Keratinocyte (primary cell): ENCODE results near the gene RERG. TPM values are rescaled to one million over a fixed set of nuclear protein-coding genes. Genes with fewer than 3 reads are reported as not detected.

Experiments
- DNase-seq: peaks from one replicate; pipeline ENCODE4 v3.0.0-alpha.2; 2011; ENCODE audit warnings: low read depth, missing footprints, low spot score
- FAIRE-seq: peaks from 2 replicates; lab custom pipeline; 2011; peaks lifted over from hg19 to GRCh38; lab: Jason Lieb, UNC
- H2AFZ ChIP-seq: 2 replicates; pipeline ENCODE4 v1.6.0; 2012; ENCODE audit warnings: low read length, control low read depth, inconsistent platforms; ENCODE audit not compliant: control insufficient read depth
- H3K27ac ChIP-seq: 2 replicates; pipeline ENCODE4 v1.5.1; 2011; ENCODE audit warnings: low read length; ENCODE audit not compliant: control insufficient read depth, insufficient read depth
- H3K27me3 ChIP-seq: 3 replicates; pipeline ENCODE4 v1.6.0; 2011; ENCODE audit warnings: low read length; ENCODE audit not compliant: control insufficient read depth, insufficient read depth; ENCODE audit errors: extremely low read depth
- H3K36me3 ChIP-seq, 2 experiments: 2 replicates in 1 of 2; 3 replicates in 1 of 2; pipeline ENCODE4 v1.5.1; 2011; ENCODE audit warnings: low read length in 2 of 2, mild to moderate bottlenecking in 1 of 2; ENCODE audit not compliant: control insufficient read depth in 2 of 2, insufficient read depth in 2 of 2; ENCODE audit errors: extremely low read depth in 1 of 2
- H3K4me1 ChIP-seq: 3 replicates; pipeline ENCODE4 v1.5.1; 2011; ENCODE audit warnings: low read length; ENCODE audit not compliant: control insufficient read depth, insufficient read depth; ENCODE audit errors: extremely low read depth
- H3K4me2 ChIP-seq: 3 replicates; pipeline ENCODE4 v1.6.0; 2011; ENCODE audit warnings: low read depth, low read length; ENCODE audit not compliant: control insufficient read depth, insufficient read depth; ENCODE audit errors: extremely low read depth
- H3K4me3 ChIP-seq, 3 experiments: fragments of 200-600 bp in 1 of 3; sonication (generic) in 1 of 3; 2 replicates in 2 of 3; 3 replicates in 1 of 3; pipeline ENCODE4 v1.5.1; 2011 to 2016; ENCODE audit warnings: low read length in 3 of 3, mild to moderate bottlenecking in 3 of 3, control low read depth in 2 of 3, inconsistent platforms in 1 of 3, low read depth in 1 of 3, mixed read lengths in 1 of 3, mixed run types in 1 of 3, moderate library complexity in 1 of 3; ENCODE audit not compliant: control insufficient read depth in 2 of 3, insufficient read depth in 2 of 3; ENCODE audit errors: extremely low read depth in 1 of 3
- H3K79me2 ChIP-seq: 2 replicates; pipeline ENCODE4 v1.6.0; 2012; ENCODE audit warnings: low read length; ENCODE audit not compliant: control insufficient read depth, insufficient read depth
- H3K9ac ChIP-seq: 3 replicates; pipeline ENCODE4 v1.6.0; 2011; ENCODE audit warnings: low read length; ENCODE audit not compliant: control insufficient read depth, insufficient read depth; ENCODE audit errors: extremely low read depth
- H3K9me1 ChIP-seq: 3 replicates; pipeline ENCODE4 v1.6.0; 2011; ENCODE audit warnings: low read length; ENCODE audit not compliant: control insufficient read depth, insufficient read depth; ENCODE audit errors: extremely low read depth
- H3K9me3 ChIP-seq: 2 replicates; pipeline ENCODE4 v1.5.1; 2012; ENCODE audit warnings: low read depth, low read length; ENCODE audit not compliant: control insufficient read depth
- H4K20me1 ChIP-seq: 3 replicates; pipeline ENCODE4 v1.6.0; 2011; ENCODE audit warnings: low read length; ENCODE audit not compliant: control insufficient read depth, insufficient read depth; ENCODE audit errors: extremely low read depth
- EZH2 ChIP-seq: IDR thresholded peaks from one replicate; pipeline ENCODE4 v1.6.1; 2012; ENCODE audit warnings: inconsistent platforms, mild to moderate bottlenecking, low read length, moderate library complexity
- dilution Hi-C: fragments of 300-500 bp; cut with MboI; formaldehyde crosslinking; loops from one replicate; pipeline ENCODE4 v1.7.0; 2020; ENCODE audit warnings: low sequenced_read_pairs; ENCODE audit not compliant: extremely low pct_ligation_motif_present
- polyA plus RNA-seq, 5 experiments: library from polyadenylated mRNA; depleted of rRNA in 3 of 5; stranded (reverse) in 3 of 5; stranded (forward) in 1 of 5; unstranded in 1 of 5; fragments of >200 nt; gene quantifications; 1 replicate in 1 of 5; 2 replicates in 3 of 5; 3 replicates in 1 of 5; pipeline versions ENCODE4 v1.2.1 to v1.2.3, GENCODE V29; 2011 to 2012; ENCODE audit warnings: missing spikeins in 2 of 5, low read depth in 1 of 5, low replicate concordance in 1 of 5
- TF ChIP-seq, protein P1 (sequence below), 3 experiments: IDR thresholded peaks in 1 of 3; conservative IDR thresholded peaks in 1 of 3; optimal IDR thresholded peaks in 1 of 3; 2 replicates in 2 of 3; 3 replicates in 1 of 3; pipeline versions ENCODE3 to v1.5.1; 2011; ENCODE audit warnings: low read length in 3 of 3, mild to moderate bottlenecking in 3 of 3, moderate library complexity in 2 of 3, control low read depth in 1 of 3, inconsistent platforms in 1 of 3; ENCODE audit not compliant: insufficient read depth in 2 of 3; ENCODE audit errors: extremely low read depth in 1 of 3

Gene RERG
- polyA plus RNA-seq, 1 donor (not counting 4 experiments of a cell fraction or from before 2014, with no cell fraction given) = not detected

DNA sequence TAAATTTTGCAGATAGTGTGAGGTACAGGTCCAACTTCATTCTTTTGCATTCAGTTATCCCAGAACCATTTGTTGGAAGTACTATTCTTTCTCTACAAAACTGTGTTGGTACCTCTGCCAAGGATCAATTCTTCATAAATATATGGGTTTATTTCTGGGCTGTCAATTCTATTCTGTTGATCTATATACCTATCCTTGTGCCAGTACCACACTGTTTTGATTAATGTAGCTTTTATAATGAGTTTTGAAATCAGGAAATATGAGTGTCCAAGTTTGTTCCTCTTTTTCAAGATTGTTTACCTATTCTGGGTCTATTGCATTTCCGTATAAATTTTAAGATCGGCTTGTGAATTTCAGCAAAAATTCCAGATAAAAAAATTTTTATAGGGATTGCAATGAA lies 48.1 kb downstream of the RERG start:
- no peaks in the 10 kb centered on the region for H3K79me2 ChIP-seq
- TF ChIP-seq EZH2 = no peak
- TF ChIP-seq, protein P1, sequence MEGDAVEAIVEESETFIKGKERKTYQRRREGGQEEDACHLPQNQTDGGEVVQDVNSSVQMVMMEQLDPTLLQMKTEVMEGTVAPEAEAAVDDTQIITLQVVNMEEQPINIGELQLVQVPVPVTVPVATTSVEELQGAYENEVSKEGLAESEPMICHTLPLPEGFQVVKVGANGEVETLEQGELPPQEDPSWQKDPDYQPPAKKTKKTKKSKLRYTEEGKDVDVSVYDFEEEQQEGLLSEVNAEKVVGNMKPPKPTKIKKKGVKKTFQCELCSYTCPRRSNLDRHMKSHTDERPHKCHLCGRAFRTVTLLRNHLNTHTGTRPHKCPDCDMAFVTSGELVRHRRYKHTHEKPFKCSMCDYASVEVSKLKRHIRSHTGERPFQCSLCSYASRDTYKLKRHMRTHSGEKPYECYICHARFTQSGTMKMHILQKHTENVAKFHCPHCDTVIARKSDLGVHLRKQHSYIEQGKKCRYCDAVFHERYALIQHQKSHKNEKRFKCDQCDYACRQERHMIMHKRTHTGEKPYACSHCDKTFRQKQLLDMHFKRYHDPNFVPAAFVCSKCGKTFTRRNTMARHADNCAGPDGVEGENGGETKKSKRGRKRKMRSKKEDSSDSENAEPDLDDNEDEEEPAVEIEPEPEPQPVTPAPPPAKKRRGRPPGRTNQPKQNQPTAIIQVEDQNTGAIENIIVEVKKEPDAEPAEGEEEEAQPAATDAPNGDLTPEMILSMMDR (optimal IDR thresholded peaks at IDR 0.05 in 1 of 3, IDR thresholded peaks at IDR 0.05 in 1 of 3, conservative IDR thresholded peaks at IDR 0.05 in 1 of 3; ENCODE audit: extremely low read depth in 1 of 3, insufficient read depth in 2 of 3, low read length in 3 of 3) = no peak
- no peak overlapping the region for H2AFZ ChIP-seq
- no peak overlapping the region for H3K4me3 ChIP-seq
- H3K4me2 ChIP-seq = no peak overlapping the region
- no peaks in the 10 kb centered on the region for H3K4me1 ChIP-seq
- no peak overlapping the region for H3K27ac ChIP-seq
- no peak for FAIRE-seq
- no peaks in the 10 kb centered on the region for H3K9me1 ChIP-seq
- no peaks in the 10 kb centered on the region for H4K20me1 ChIP-seq
- no peaks in the 10 kb centered on the region for H3K36me3 ChIP-seq
- DNase-seq = no peak
- dilution Hi-C loops = no loop called here
- peaks cover 3% of the 10 kb centered on the region for H3K27me3 ChIP-seq
- no peak overlapping the region for H3K9ac ChIP-seq
- no peaks in the 10 kb centered on the region for H3K9me3 ChIP-seq

DNA sequence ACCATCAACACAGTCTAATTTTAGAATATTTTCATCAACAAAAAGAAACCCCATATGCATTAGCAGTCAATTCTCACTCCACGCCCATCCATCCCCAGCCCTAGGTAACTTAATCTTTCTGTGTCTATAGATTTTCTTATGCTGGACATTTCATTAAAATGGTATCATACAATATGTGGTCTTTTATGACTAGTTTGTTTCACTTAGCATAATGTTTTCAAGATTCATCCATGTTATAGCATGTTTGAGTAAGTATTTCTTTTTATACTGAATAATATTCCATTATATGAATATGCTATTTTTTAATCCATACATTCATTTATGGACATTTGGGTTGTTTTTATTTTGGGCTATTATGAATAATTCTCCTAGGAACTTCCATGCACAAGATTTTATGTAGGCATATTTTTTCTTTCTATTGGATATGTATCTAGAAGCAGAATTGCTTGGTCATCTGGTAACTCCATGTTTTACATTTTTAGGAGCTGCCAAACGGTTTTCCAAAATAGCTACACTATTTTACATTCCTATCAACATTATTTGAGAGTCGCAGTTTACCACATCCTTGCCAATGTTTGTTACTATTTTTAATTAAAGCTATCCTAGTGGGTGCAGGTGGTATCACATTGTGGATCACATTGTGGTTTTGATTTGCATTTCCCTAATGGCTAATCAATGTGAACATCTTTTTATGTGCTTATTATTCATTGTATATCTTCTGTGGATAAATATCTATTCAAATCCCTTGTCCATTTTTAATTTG lies 49.0 kb downstream of the RERG start:
- FAIRE-seq = no peak
- dilution Hi-C loops = no loop called here

More for the DNA sequence above, 49.0 kb downstream of the RERG start:
- Histone ChIP-seq H3K4me1 (no peaks in the 10 kb centered on the region), H3K4me2 (no peak overlapping the region), H3K4me3 (no peak overlapping the region), H4K20me1 (no peaks in the 10 kb centered on the region), H2AFZ (no peak overlapping the region), H3K36me3 (no peaks in the 10 kb centered on the region), H3K79me2 (no peaks in the 10 kb centered on the region), H3K9me1 (no peaks in the 10 kb centered on the region), H3K9ac (no peak overlapping the region), H3K27me3 (peaks cover 3% of the 10 kb centered on the region), H3K9me3 (no peaks in the 10 kb centered on the region), H3K27ac (no peak overlapping the region)
- no peak for DNase-seq
- TF ChIP-seq, protein P1 (optimal IDR thresholded peaks at IDR 0.05 in 1 of 3, IDR thresholded peaks at IDR 0.05 in 1 of 3, conservative IDR thresholded peaks at IDR 0.05 in 1 of 3; ENCODE audit: extremely low read depth in 1 of 3, insufficient read depth in 2 of 3, low read length in 3 of 3) = no peak
- TF ChIP-seq EZH2 = no peak
